ENCODE measurements around the gene HTR1B. TPM values are rescaled to one million over a fixed set of nuclear protein-coding genes. Genes with fewer than 3 reads are reported as not detected.

HTR1B gene
- polyA plus RNA-seq, 1 donor (not counting 4 experiments of a cell fraction or from before 2014, with no cell fraction given) = 0.24 TPM

- H3K27me3 ChIP-seq (ENCODE audit: control insufficient read depth, extremely low read depth, insufficient read depth, low read length) = no peaks in the 10 kb centered on the region
- FAIRE-seq (no peak), DNase-seq (ENCODE audit: low read depth, low spot score) (no peak)
- no peaks in the 10 kb centered on the region for H3K9me3 ChIP-seq (ENCODE audit: control insufficient read depth, low read depth, low read length)
- H2AFZ ChIP-seq (ENCODE audit: control insufficient read depth, low read length) = no peak overlapping the region
- H3K79me2 ChIP-seq (ENCODE audit: control insufficient read depth, insufficient read depth, low read length) = no peaks in the 10 kb centered on the region
- H4K20me1 ChIP-seq (ENCODE audit: control insufficient read depth, extremely low read depth, insufficient read depth, low read length) = no peaks in the 10 kb centered on the region
- dilution Hi-C loops (cut with MboI; ENCODE audit: extremely low pct_ligation_motif_present, low sequenced_read_pairs) = no loop called here
- no peak overlapping the region for H3K27ac ChIP-seq (ENCODE audit: control insufficient read depth, insufficient read depth, low read length)
- H3K4me1 ChIP-seq (ENCODE audit: control insufficient read depth, extremely low read depth, insufficient read depth, low read length) = no peaks in the 10 kb centered on the region
- H3K9me1 ChIP-seq (ENCODE audit: control insufficient read depth, extremely low read depth, insufficient read depth, low read length) = no peaks in the 10 kb centered on the region
- no peak overlapping the region for H3K4me2 ChIP-seq (ENCODE audit: control insufficient read depth, extremely low read depth, insufficient read depth, low read depth, low read length)
- no peak for TF ChIP-seq EZH2 (IDR thresholded peaks at IDR 0.05; ENCODE audit: low read length)
- TF ChIP-seq CTCF (optimal IDR thresholded peaks at IDR 0.05 in 1 of 3, IDR thresholded peaks at IDR 0.05 in 1 of 3, conservative IDR thresholded peaks at IDR 0.05 in 1 of 3; ENCODE audit: extremely low read depth in 1 of 3, insufficient read depth in 2 of 3, low read length in 3 of 3) = no peak
- H3K9ac ChIP-seq (ENCODE audit: control insufficient read depth, extremely low read depth, insufficient read depth, low read length) = no peak overlapping the region
- no peaks in the 10 kb centered on the region for H3K36me3 ChIP-seq (ENCODE audit: control insufficient read depth in 2 of 2, extremely low read depth in 1 of 2, insufficient read depth in 2 of 2, low read length in 2 of 2)
- H3K4me3 ChIP-seq (ENCODE audit: control insufficient read depth in 2 of 3, extremely low read depth in 1 of 3, insufficient read depth in 2 of 3, low read depth in 1 of 3, low read length in 3 of 3) = no peak overlapping the region
Measured at GRCh38 chr6:77416839-77417238, 46.5 kb downstream of the HTR1B start.

GRCh38 chr6:77415706-77416105, 47.6 kb downstream of the HTR1B start:
- Histone ChIP-seq H3K4me1 (ENCODE audit: control insufficient read depth, extremely low read depth, insufficient read depth, low read length) (no peaks in the 10 kb centered on the region), H3K4me2 (ENCODE audit: control insufficient read depth, extremely low read depth, insufficient read depth, low read depth, low read length) (no peak overlapping the region), H3K27ac (ENCODE audit: control insufficient read depth, insufficient read depth, low read length) (no peak overlapping the region), H2AFZ (ENCODE audit: control insufficient read depth, low read length) (no peak overlapping the region), H3K27me3 (ENCODE audit: control insufficient read depth, extremely low read depth, insufficient read depth, low read length) (no peaks in the 10 kb centered on the region), H3K36me3 (ENCODE audit: control insufficient read depth in 2 of 2, extremely low read depth in 1 of 2, insufficient read depth in 2 of 2, low read length in 2 of 2) (no peaks in the 10 kb centered on the region), H3K79me2 (ENCODE audit: control insufficient read depth, insufficient read depth, low read length) (no peaks in the 10 kb centered on the region), H4K20me1 (ENCODE audit: control insufficient read depth, extremely low read depth, insufficient read depth, low read length) (no peaks in the 10 kb centered on the region), H3K9me1 (ENCODE audit: control insufficient read depth, extremely low read depth, insufficient read depth, low read length) (no peaks in the 10 kb centered on the region), H3K4me3 (ENCODE audit: control insufficient read depth in 2 of 3, extremely low read depth in 1 of 3, insufficient read depth in 2 of 3, low read depth in 1 of 3, low read length in 3 of 3) (no peak overlapping the region), H3K9ac (ENCODE audit: control insufficient read depth, extremely low read depth, insufficient read depth, low read length) (no peak overlapping the region), H3K9me3 (ENCODE audit: control insufficient read depth, low read depth, low read length) (no peaks in the 10 kb centered on the region)
- TF ChIP-seq CTCF (optimal IDR thresholded peaks at IDR 0.05 in 1 of 3, IDR thresholded peaks at IDR 0.05 in 1 of 3, conservative IDR thresholded peaks at IDR 0.05 in 1 of 3; ENCODE audit: extremely low read depth in 1 of 3, insufficient read depth in 2 of 3, low read length in 3 of 3) (no peak), EZH2 (IDR thresholded peaks at IDR 0.05; ENCODE audit: low read length) (no peak)
- no peak for DNase-seq (ENCODE audit: low read depth, low spot score)
- FAIRE-seq = no peak
- dilution Hi-C loops (cut with MboI; ENCODE audit: extremely low pct_ligation_motif_present, low sequenced_read_pairs) = no loop called here

Other genes starting within 250 kb of the HTR1B start
- 0.01 TPM in 2 of 3 replicates, not detected in the other for gene MEI4, start 189.5 kb upstream of the HTR1B start, polyA plus RNA-seq